ENCODE data around the gene PIEZO2.
"Not testable (repeated sequence)": the region's sequence is repeated elsewhere in the genome, so short reads cannot be mapped to it uniquely, and the experiment has no call there.

PIEZO2 gene

GRCh38 chr18:10923551-10924070 is 225.8 kb downstream of the PIEZO2 start:
- DNase-seq, result no peak

GRCh38 chr18:10923141-10923540 is 226.2 kb downstream of the PIEZO2 start:
- peak; percentile 51 for DNase-seq

- not testable (repeated sequence) for DNase-seq
These were observed 226.7 kb downstream of the PIEZO2 start for GRCh38 chr18:10922712-10923111.

GRCh38 chr18:10920309-10920708 is 229.1 kb downstream of the PIEZO2 start:
- DNase-seq, result not testable (repeated sequence)

GRCh38 chr18:10919851-10920250 is 229.5 kb downstream of the PIEZO2 start:
- no peak for DNase-seq

GRCh38 chr18:10916865-10917264 is 232.5 kb downstream of the PIEZO2 start:
- DNase-seq, result no peak

- DNase-seq, result no peak
These were observed 233.0 kb downstream of the PIEZO2 start for GRCh38 chr18:10916387-10916786.

- DNase-seq, result not testable (repeated sequence)
These were observed 233.6 kb downstream of the PIEZO2 start for GRCh38 chr18:10915748-10916147.

GRCh38 chr18:10914610-10915009 is 234.8 kb downstream of the PIEZO2 start:
- DNase-seq, result not testable (repeated sequence)

- DNase-seq, result peak; percentile 71
These were observed 235.4 kb downstream of the PIEZO2 start for GRCh38 chr18:10913919-10914318.

- peak; percentile 93 for DNase-seq
These were observed 236.4 kb downstream of the PIEZO2 start for GRCh38 chr18:10912790-10913545.

GRCh38 chr18:10909724-10910123 is 239.6 kb downstream of the PIEZO2 start:
- DNase-seq, result no peak

- no peak for DNase-seq
These were observed 240.6 kb downstream of the PIEZO2 start for GRCh38 chr18:10908760-10909159.

GRCh38 chr18:10907749-10908148 is 241.6 kb downstream of the PIEZO2 start:
- no peak for DNase-seq

GRCh38 chr18:10901329-10901728 is 248.0 kb downstream of the PIEZO2 start:
- no peak for DNase-seq

- no peak for DNase-seq
These were observed 248.9 kb downstream of the PIEZO2 start for GRCh38 chr18:10900435-10900834.

- DNase-seq, result peak; percentile 52
These were observed 249.9 kb downstream of the PIEZO2 start for GRCh38 chr18:10899481-10899880.

GRCh38 chr18:10898417-10898974 is 250.9 kb downstream of the PIEZO2 start:
- no peak for DNase-seq

GRCh38 chr18:10896851-10897250 is 252.5 kb downstream of the PIEZO2 start:
- DNase-seq, result peak; percentile 72

- DNase-seq, result peak; percentile 4
These were observed 253.4 kb downstream of the PIEZO2 start for GRCh38 chr18:10895976-10896375.

- DNase-seq, result no peak
These were observed 254.9 kb downstream of the PIEZO2 start for GRCh38 chr18:10894501-10894900.

GRCh38 chr18:10893761-10894160 is 255.6 kb downstream of the PIEZO2 start:
- DNase-seq, result no peak

GRCh38 chr18:10893196-10893595 is 256.2 kb downstream of the PIEZO2 start:
- DNase-seq, result no peak

- DNase-seq, result peak; percentile 72
These were observed 256.6 kb downstream of the PIEZO2 start for GRCh38 chr18:10892786-10893185.
